Islet precursor cell (in vitro differentiated cells): Measurements from ENCODE around the gene ZNF77.
"Not testable (repeated sequence)": the region's sequence is repeated elsewhere in the genome, so short reads cannot be mapped to it uniquely, and the experiment has no call there.

Experiments used
- DNase-seq: peaks from one replicate; pipeline ENCODE4 v3.0.0-alpha.2; 2018

The ZNF77 gene

DNA sequence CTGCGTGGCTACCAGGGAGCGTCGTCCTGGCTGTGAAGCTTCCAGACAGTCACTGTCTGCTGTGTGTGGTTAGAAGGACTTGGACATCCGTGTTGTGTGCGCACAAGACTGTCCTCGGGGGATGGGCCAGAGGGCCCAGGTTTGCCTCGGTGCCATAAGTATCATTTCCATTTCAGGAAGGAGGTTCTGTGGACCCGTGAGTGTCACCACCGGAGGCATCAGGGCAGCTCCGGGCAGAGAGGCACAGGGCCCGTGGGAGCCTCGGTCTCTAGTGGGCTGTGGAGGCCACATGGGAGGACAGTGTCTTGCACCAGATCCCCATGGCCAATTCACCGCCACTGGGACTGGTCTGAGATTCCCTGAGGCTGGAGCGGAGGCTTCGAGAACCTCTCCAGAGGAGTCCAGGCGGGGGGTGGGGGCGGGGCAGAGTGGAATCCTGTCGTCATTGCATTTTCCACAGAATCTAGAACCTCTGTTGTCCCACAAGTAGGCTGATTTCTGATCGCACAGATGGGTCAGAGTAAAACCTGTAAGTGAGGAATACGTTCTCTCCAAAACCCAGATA lies 38.1 kb downstream of the ZNF77 start:
- DNase-seq, result no peak

DNA sequence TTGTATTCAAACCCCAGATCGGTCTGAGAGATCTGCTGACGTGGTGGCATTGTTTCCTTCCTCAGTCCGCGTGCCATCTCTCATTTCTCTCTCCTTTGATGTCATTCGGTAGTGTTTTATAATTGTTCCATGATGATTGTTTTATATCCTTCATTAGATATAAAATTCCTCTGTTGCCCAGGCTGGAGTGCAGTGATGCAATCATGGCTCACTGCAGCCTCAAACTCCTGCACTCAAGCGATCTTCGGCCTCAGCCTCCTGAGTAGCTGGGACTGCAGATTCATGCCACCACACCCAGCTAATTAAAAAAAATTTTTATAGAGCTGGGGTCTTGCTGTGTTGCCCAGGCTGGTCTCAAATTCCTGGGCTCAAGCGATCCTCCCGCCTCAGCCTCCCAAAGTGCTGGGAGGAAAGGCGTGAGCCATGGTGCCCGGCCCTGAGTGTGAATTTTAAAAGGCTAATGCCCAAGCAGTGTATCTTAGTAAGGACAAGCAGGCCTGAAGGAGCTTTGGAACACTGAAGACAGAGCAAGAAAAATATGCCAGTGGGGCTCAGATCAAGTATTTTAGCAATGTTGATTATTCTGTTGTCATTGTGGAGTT lies 38.8 kb downstream of the ZNF77 start:
- DNase-seq, result no peak

DNA sequence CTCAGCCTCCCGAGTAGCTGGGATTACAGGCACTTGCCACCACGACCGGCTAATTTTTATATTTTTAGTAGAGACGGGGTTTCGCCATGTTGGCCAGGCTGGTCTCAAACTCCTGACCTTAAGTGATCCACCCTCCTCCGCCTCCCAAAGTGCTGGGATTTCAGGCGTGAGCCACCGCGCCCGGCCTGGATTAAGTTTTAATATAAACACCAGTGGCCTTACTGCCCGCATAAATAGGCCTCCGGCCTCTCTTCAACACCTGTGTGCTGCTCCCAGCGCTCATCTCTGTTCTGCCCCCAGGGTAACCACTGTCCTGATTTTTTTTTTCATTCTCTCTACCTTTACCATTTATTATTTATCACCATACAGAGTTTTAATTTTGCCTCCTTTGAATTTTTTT lies 41.4 kb downstream of the ZNF77 start:
- DNase-seq, result not testable (repeated sequence)

DNA sequence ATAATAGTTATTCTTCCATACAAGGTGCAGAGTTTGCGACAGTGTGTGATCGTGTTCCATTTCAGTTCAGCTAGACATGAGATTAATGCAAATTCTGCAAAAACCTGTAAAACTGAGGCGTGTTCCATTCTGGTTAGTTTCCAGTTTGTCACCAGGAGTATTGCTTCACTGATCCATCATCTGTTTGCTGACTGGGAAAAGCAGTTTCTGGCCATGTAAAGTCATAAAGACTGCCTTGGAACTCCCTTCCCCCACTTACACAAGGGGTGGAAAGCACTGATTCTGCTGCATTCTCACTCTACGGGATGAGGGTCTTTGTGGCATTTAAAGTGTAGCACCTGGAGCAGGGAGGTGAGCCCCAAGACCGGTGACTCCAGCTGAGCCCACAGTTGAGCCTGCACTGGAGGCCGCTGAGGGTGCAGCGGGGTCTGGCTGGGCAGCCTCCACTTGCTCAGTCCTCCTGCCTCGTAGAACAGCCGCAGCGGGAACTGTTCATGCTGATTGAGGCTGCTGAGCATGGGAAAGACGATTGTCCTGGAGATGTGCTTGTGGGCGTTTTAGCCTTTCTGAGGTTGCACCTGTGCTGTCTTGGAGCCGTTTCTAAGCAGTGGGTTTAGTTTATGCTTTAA lies 42.1 kb downstream of the ZNF77 start:
- DNase-seq, result no peak

DNA sequence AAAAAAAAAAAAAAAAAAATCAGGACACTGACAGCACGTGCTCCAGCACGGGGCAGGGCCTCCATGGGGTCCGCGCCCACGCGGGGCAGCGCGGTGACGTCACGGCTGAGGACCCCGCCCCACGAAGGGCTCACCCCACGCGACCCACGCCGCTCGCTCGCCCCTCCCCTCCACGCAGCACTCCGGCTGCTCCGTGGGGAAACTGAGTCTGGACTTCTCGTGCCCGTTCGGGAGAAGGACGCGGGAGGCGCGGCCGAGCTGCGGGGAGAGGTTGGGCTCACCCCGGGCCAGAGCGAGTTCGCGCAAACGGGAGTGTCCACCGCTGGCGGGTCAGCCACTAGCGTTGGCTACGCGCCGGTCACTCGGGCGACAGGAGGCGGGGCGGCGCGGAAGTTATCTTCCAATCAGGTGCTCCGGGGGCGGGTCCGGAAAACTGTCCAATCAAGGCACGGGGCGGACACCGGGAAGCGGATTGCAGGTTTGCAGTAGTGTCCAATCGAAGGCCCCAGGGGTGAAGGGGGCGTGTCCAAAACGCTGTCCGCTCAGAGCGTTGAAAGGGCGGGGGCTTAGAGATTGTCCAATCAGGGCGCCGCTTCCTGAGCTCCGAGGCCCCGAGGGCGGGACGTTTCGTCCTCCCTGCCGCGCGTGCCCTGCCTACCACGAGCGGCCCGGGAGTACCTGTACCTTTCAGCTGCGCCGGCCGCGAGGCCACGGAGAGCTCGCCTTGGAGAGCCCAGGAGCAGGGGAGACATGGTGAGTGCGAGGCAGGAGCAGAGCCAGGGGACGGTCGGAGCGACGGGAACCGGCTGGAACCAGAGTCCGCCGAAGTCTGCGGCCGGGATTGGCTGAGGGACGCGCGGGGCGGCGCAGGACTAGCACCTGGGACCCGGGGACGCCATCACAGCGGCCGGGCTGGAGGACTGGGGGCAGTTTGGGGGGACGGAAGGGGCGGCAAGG lies 44.2 kb downstream of the ZNF77 start, which contains the start of gene ZNF57:
ZNF57 (plus strand) TSS at position 633 of the 957 bp plus-strand sequence; CDS start at position 751, 118 bp downstream.
- DNase-seq, result peak; percentile 99

DNA sequence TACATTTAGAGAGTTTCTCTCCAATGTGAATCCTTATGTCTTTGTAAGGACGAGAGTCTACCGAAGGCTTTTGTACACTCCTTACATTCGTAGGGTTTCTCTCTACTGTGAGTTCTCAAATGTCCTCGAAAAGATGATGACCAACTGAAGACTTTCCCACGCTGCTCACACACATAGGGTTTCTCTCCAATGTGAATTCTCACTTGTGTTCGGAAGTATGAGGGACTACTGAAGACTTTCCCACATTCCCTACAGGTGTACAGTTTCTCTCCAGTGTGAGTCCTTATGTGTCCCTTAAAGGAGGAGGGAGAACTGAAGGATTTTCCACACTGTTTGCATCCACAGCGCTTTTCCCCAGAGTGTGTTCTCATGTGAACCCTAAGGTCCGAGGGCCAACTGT lies 48.1 kb downstream of the ZNF77 start:
- DNase-seq, result no peak

DNA sequence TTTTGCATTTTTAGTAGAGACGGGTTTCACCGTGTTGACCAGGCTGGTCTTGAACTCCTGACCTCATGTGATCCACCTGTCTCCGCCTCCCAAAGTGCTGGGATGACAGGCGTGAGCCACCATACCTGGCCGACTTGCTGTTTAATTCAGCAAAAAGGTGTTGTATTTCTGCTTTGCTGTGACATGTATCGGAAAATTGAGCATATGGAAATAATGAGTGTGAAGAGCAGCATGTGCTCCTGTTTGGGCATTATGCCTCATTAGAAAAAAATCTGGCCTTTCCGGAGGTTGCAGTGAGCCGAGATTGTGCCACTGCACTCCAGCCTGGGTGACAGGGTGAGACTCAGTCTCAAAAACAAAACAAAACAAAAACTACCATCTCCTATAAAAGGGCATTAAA lies 54.2 kb downstream of the ZNF77 start:
- not testable (repeated sequence) for DNase-seq

DNA sequence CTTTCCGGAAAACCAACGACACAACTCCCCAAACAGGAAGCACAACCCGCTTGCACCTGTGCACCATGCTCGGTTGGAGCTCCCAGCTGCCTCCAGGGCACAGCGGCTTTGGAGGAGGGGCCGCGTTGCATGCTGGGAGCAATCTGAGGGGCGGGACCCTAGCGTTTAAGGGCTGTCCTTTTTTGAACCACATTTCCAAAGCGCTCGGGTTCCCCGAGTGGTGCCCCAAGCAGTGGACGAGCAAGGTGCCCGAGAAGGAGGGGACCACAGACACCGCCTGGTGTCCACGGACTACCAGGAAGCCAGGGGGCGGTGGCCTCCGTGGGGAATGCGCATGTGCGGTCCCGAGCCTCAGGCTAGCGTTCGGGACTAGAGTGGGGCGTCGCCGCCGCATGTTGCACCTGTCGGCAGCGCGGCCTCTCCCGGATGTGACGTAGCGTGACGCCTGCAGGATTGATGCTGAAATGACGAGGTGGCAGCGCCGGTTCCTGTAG lies 56.0 kb downstream of the ZNF77 start:
- no peak for DNase-seq

DNA sequence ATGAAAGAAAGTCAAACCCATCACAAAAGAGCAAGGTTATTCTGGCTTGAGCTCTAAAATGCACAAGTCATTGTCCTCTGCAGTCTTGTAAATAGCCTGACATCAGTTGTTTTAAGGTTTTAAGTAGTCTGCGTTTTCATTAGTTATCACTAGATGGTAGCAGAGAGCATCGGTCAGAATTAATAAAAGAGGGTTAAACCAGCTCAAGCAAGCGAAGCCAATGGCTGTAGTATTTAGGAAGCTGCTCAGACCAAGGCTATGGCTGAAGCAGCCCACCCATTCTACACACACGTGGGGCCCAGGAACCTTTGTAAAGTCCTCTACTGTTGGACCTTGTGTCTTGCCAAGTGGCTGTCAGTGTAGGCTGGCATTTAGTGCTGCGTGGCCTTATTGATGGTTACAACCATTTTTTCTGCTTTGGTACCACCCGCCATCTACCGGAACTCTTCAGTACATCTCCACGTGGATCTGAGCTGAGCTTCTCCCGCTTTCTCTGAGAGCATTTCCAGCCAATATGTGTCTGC lies 57.3 kb downstream of the ZNF77 start:
- no peak for DNase-seq

DNA sequence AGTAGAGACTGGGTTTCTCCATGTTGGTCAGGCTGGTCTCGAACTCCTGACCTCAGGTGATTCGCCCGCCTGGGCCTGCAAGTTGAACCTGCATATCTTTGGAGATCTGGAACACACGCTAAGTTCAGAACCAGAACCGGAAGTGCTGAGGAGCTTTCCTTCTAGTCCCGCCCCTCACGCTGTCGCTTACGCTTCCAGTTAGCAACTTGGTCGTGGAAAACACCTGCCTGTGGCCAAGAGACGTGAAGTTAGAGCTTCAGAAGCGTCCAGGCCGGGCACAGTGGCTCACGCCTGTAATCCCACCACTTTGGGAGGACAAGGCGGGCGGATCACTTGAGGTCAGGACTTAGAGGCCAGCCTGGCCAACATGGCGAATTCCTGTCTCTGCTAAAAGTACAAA lies 59.0 kb downstream of the ZNF77 start:
- no peak for DNase-seq

DNA sequence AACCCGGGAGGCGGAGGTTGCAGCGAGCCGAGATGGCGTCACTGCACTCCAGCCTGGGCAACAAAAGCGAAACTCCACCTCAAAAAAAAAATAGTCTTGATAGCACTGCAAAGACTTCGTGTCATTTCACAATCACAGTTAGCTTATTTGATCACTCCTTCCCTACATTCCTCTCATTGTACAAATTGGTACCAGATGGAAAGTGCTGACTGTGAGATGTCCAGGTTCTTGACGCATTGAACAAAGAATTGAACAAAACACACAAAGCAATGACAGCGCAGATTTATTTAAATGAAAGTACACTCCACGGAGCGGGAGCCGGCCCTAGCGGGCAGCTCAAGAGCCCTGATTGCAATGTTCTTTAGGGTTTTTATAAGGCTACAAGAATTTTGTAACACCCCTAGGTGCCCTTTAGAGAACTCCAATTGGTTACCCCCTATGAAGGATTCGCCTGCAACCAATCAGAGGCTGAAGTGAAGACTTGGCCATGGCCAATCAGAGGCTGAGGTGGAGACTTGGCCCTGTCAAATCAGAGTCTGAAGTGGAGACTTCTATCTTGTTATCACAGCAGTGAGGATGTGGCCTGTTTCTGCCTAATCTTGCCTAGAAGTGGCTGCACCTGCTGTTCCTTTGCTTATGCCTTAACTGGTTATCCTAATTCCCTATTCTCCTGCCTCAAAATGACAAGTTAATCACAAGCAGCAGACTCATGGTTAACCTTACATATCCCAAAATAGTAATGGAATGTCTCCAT lies 60.9 kb downstream of the ZNF77 start:
- DNase-seq, result no peak
